HEK293 (cell line): Measurements from ENCODE around the gene ELAVL3.

ENCODE experiments used
- AEBP2 ChIP-seq: fragments of 450-650 bp; formaldehyde crosslinking; IDR thresholded peaks from 2 replicates; pipeline ENCODE4 v1.5.1; 2016; ENCODE audit warnings: missing biosample characterization, missing genetic modification characterization, borderline replicate concordance
- GFI1B ChIP-seq: fragments of 450-650 bp; formaldehyde crosslinking; IDR thresholded peaks from 2 replicates; pipeline ENCODE4 v1.5.1; 2016; ENCODE audit warnings: missing biosample characterization, missing genetic modification characterization
- HOXC10 ChIP-seq: sonication (generic); formaldehyde crosslinking; IDR thresholded peaks from 2 replicates; pipeline ENCODE4 v1.8.1; 2023; ENCODE audit warnings: mild to moderate bottlenecking, missing genetic modification reagents
- HOXD13 ChIP-seq: sonication (generic); formaldehyde crosslinking; IDR thresholded peaks from 2 replicates; pipeline ENCODE4 v1.8.0; 2022; ENCODE audit warnings: missing genetic modification reagents, borderline replicate concordance
- PBX3 ChIP-seq: sonication (generic); formaldehyde crosslinking; IDR thresholded peaks from 2 replicates; pipeline ENCODE4 v1.8.1; 2022; ENCODE audit warnings: mild to moderate bottlenecking, moderate library complexity, missing genetic modification reagents
- PRDM4 ChIP-seq: fragments of 450-650 bp; formaldehyde crosslinking; IDR thresholded peaks from 2 replicates; pipeline ENCODE4 v1.5.1; 2017; ENCODE audit warnings: missing biosample characterization, missing genetic modification characterization
- SP7 ChIP-seq: fragments of 450-650 bp; formaldehyde crosslinking; IDR thresholded peaks from 2 replicates; pipeline ENCODE4 v1.5.1; 2016; ENCODE audit warnings: missing biosample characterization, missing genetic modification characterization
- YY1 ChIP-seq: fragments of 450-650 bp; formaldehyde crosslinking; IDR thresholded peaks from 2 replicates; pipeline ENCODE4 v1.5.1; 2018; ENCODE audit warnings: missing biosample characterization, missing genetic modification characterization
- ZBTB10 ChIP-seq: fragments of 450-650 bp; formaldehyde crosslinking; IDR thresholded peaks from 2 replicates; pipeline ENCODE4 v1.5.1; 2016; ENCODE audit warnings: missing biosample characterization, missing genetic modification characterization
- ZBTB21 ChIP-seq: fragments of 450-650 bp; formaldehyde crosslinking; IDR thresholded peaks from 2 replicates; pipeline ENCODE4 v1.5.1; 2017; ENCODE audit warnings: missing biosample characterization, missing genetic modification characterization
- ZFP69B ChIP-seq: fragments of 450-650 bp; formaldehyde crosslinking; IDR thresholded peaks from 2 replicates; pipeline ENCODE4 v1.5.1; 2016; ENCODE audit warnings: missing biosample characterization, missing genetic modification characterization
- ZNF132 ChIP-seq: fragments of 450-650 bp; formaldehyde crosslinking; IDR thresholded peaks from 2 replicates; pipeline ENCODE4 v1.5.1; 2017; ENCODE audit warnings: missing biosample characterization, missing genetic modification characterization, borderline replicate concordance
- ZNF146 ChIP-seq: fragments of 450-650 bp; formaldehyde crosslinking; IDR thresholded peaks from 2 replicates; pipeline ENCODE4 v1.5.1; 2016; ENCODE audit warnings: missing biosample characterization, missing genetic modification characterization
- ZNF169 ChIP-seq: fragments of 450-650 bp; formaldehyde crosslinking; IDR thresholded peaks from 2 replicates; pipeline ENCODE4 v1.5.1; 2016; ENCODE audit warnings: missing biosample characterization, missing genetic modification characterization
- ZNF2 ChIP-seq: fragments of 450-650 bp; formaldehyde crosslinking; IDR thresholded peaks from 2 replicates; pipeline ENCODE4 v1.5.1; 2016; ENCODE audit warnings: missing biosample characterization, missing genetic modification characterization
- ZNF202 ChIP-seq: fragments of 450-650 bp; formaldehyde crosslinking; IDR thresholded peaks from 2 replicates; pipeline ENCODE4 v1.5.1; 2016; ENCODE audit warnings: missing biosample characterization, missing genetic modification characterization, borderline replicate concordance
- ZNF335 ChIP-seq: fragments of 450-650 bp; formaldehyde crosslinking; conservative IDR thresholded peaks from 2 replicates; pipeline ENCODE4 v1.5.1; 2016; ENCODE audit warnings: missing biosample characterization, missing genetic modification characterization
- ZNF501 ChIP-seq: fragments of 450-650 bp; formaldehyde crosslinking; IDR thresholded peaks from 2 replicates; pipeline ENCODE4 v1.5.1; 2016; ENCODE audit warnings: missing biosample characterization, missing genetic modification characterization
- ZNF510 ChIP-seq: fragments of 450-650 bp; formaldehyde crosslinking; IDR thresholded peaks from 2 replicates; pipeline ENCODE4 v1.5.1; 2018; ENCODE audit warnings: mild to moderate bottlenecking, missing genetic modification characterization, missing biosample characterization; ENCODE audit not compliant: insufficient replicate concordance
- ZNF530 ChIP-seq: fragments of 450-650 bp; formaldehyde crosslinking; IDR thresholded peaks from 2 replicates; pipeline ENCODE4 v1.5.1; 2016; ENCODE audit warnings: low read depth, missing biosample characterization, missing genetic modification characterization
- ZNF558 ChIP-seq: fragments of 450-650 bp; formaldehyde crosslinking; IDR thresholded peaks from 2 replicates; pipeline ENCODE4 v1.5.1; 2016; ENCODE audit warnings: missing biosample characterization, missing genetic modification characterization
- ZNF600 ChIP-seq: fragments of 450-650 bp; formaldehyde crosslinking; IDR thresholded peaks from 2 replicates; pipeline ENCODE4 v1.5.1; 2016; ENCODE audit warnings: missing biosample characterization, missing genetic modification characterization
- ZNF629 ChIP-seq: fragments of 450-650 bp; formaldehyde crosslinking; IDR thresholded peaks from 2 replicates; pipeline ENCODE4 v1.5.1; 2017; ENCODE audit warnings: missing biosample characterization, missing genetic modification characterization
- ZNF658 ChIP-seq: fragments of 450-650 bp; formaldehyde crosslinking; IDR thresholded peaks from 2 replicates; pipeline ENCODE4; 2016; ENCODE audit warnings: missing biosample characterization, missing genetic modification characterization
- ZNF677 ChIP-seq: fragments of 450-650 bp; IDR thresholded peaks from 2 replicates; pipeline ENCODE4 v1.5.0; 2018; ENCODE audit warnings: missing biosample characterization, mild to moderate bottlenecking, missing genetic modification characterization, moderate library complexity
- ZNF692 ChIP-seq: fragments of 450-650 bp; formaldehyde crosslinking; IDR thresholded peaks from 2 replicates; pipeline ENCODE4 v1.5.1; 2016; ENCODE audit warnings: missing biosample characterization, missing genetic modification characterization
- ZNF76 ChIP-seq: fragments of 450-650 bp; formaldehyde crosslinking; IDR thresholded peaks from 2 replicates; pipeline ENCODE4; 2016; ENCODE audit warnings: low read depth, missing biosample characterization, missing genetic modification characterization, borderline replicate concordance
- ZNF791 ChIP-seq: fragments of 450-650 bp; formaldehyde crosslinking; IDR thresholded peaks from 2 replicates; pipeline ENCODE4 v1.5.1; 2016; ENCODE audit warnings: missing biosample characterization, missing genetic modification characterization
- ZNF792 ChIP-seq: fragments of 450-650 bp; formaldehyde crosslinking; IDR thresholded peaks from 2 replicates; pipeline ENCODE4 v1.5.1; 2016; ENCODE audit warnings: missing biosample characterization, missing genetic modification characterization
- ZNF837 ChIP-seq: fragments of 450-650 bp; formaldehyde crosslinking; IDR thresholded peaks from 2 replicates; pipeline ENCODE4 v1.5.1; 2016; ENCODE audit warnings: missing biosample characterization, missing genetic modification characterization
- ZXDB ChIP-seq: fragments of 450-650 bp; formaldehyde crosslinking; IDR thresholded peaks from 2 replicates; pipeline ENCODE4 v1.5.1; 2016; ENCODE audit warnings: missing biosample characterization, missing genetic modification characterization

Gene ELAVL3

GRCh38 chr19:11435057-11435832, 45.6 kb downstream of the ELAVL3 start, which contains the start of the genes ODAD3 and PRKCSH (continued):
- peak; percentile 99 for TF ChIP-seq ZBTB10
- TF ChIP-seq ZNF530: no peak
- no peak for TF ChIP-seq ZNF132 (tag by site-specific recombination)
- peak; percentile 42; the same call in 1 of the 2 replicates for TF ChIP-seq ZNF692 (tag by site-specific recombination)
- TF ChIP-seq ZFP69B (tag by site-specific recombination): 0 out of 2 replicates have a peak, but pooled peaks have one; percentile 38
- TF ChIP-seq YY1 (tag by site-specific recombination): peak; percentile 100
- peak; percentile 96 for TF ChIP-seq ZNF629 (tag by site-specific recombination)
- peak; percentile 94 for TF ChIP-seq ZNF76 (tag by site-specific recombination)
- TF ChIP-seq ZNF600: peak; percentile 98
- TF ChIP-seq ZNF558 (tag by site-specific recombination): no peak
- no peak for TF ChIP-seq AEBP2 (tag by site-specific recombination)
- TF ChIP-seq ZNF335 (tag by site-specific recombination): peak; percentile 85
- TF ChIP-seq ZBTB21 (tag by site-specific recombination): peak; percentile 71
- TF ChIP-seq SP7 (tag by site-specific recombination): peak; percentile 68
- no peak for TF ChIP-seq ZNF658 (tag by site-specific recombination)
- peak; percentile 96 for TF ChIP-seq ZXDB (tag by site-specific recombination)
- no peak for TF ChIP-seq HOXD13 (CRISPR knock-in tag)
- TF ChIP-seq ZNF792 (tag by site-specific recombination): no peak
- TF ChIP-seq ZNF791 (tag by site-specific recombination): no peak
- TF ChIP-seq ZNF501 (tag by site-specific recombination): no peak
- no peak for TF ChIP-seq ZNF677 (tag by site-specific recombination)
- TF ChIP-seq ZNF146 (tag by site-specific recombination): no peak
- TF ChIP-seq PBX3: no peak
- TF ChIP-seq GFI1B (tag by site-specific recombination): no peak
- TF ChIP-seq ZNF202 (tag by site-specific recombination): no peak
- TF ChIP-seq HOXC10 (CRISPR knock-in tag): no peak
- no peak for TF ChIP-seq PRDM4 (tag by site-specific recombination)
- no peak for TF ChIP-seq ZNF510 (tag by site-specific recombination)
- no peak for TF ChIP-seq ZNF837
- TF ChIP-seq ZNF169 (tag by site-specific recombination): no peak
- TF ChIP-seq ZNF2 (tag by site-specific recombination): no peak
